Measurements from ENCODE around the gene CERS6.

The CERS6 gene

DNA sequence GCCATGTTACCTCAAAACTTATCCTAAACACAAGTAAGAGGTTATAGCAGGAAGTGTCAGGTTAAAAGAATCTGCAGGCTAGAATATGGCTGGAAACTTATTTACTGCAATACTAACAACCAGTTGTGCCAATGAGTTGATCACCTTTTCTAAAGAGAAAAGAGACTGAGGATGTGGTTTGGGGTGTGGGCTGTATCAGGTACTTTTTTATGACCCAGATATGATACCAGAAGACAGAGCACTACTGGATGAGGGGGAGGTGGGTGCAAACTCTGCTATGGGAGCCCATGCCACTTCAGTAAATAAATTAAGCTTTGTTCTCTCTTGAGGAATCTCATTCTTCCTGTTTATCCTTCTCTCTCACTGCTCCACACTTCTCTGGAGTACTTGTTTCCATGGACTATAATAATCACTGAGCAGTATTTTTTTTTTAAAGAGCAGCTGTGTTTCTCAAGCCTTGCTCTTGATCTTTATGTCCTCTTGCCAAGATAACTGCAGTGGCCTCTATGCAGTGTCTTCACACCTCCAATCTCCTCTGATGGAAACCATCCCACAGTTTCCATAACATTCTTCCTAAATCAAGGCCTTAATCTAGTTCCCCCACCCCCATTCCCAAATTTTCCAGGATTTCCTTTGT is 295.1 kb downstream of the CERS6 start:
- TF ChIP-seq TCF4 (CRISPR knock-in tag; IDR thresholded peaks at IDR 0.05; ENCODE audit: borderline replicate concordance): no peak
- ATAC-seq: no peak

DNA sequence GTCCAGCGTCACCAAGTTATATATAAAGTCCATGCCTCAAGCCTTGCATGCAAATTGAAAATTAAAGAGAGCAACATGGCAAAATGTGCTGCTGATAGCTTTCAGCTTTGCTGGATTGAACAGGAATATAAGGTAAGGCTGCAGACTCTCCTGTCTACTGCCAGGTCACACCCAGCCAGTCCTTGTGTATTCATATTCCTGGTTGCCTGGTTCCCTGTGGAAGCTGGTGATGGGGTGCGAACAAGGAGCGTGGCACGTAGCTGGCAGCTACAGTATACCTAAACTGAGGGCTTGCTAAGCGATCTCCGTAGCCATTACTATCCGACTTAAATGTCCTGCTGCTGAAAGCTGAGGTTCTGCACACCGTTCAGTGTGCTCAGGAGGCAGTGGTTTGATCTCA is 296.3 kb downstream of the CERS6 start:
- ATAC-seq: no peak
- TF ChIP-seq ARNTL (CRISPR knock-in tag; IDR thresholded peaks at IDR 0.05; ENCODE audit: borderline replicate concordance, low read depth) (no peak), SNAI2 (CRISPR knock-in tag; IDR thresholded peaks at IDR 0.05) (no peak), TCF4 (CRISPR knock-in tag; IDR thresholded peaks at IDR 0.05; ENCODE audit: borderline replicate concordance) (no peak), CSDC2 (CRISPR knock-in tag; IDR thresholded peaks at IDR 0.05) (no peak), ZNF70 (CRISPR knock-in tag; IDR thresholded peaks at IDR 0.05) (no peak), PPARA (CRISPR knock-in tag; IDR thresholded peaks at IDR 0.05; ENCODE audit: borderline replicate concordance) (no peak), ZNF8 (CRISPR knock-in tag; IDR thresholded peaks at IDR 0.05) (no peak), BACH2 (CRISPR knock-in tag; IDR thresholded peaks at IDR 0.05; ENCODE audit: borderline replicate concordance) (no peak), RARB (CRISPR knock-in tag; IDR thresholded peaks at IDR 0.05) (no peak), ISL1 (CRISPR knock-in tag; IDR thresholded peaks at IDR 0.05) (no peak), TOX (CRISPR knock-in tag; IDR thresholded peaks at IDR 0.05; ENCODE audit: borderline replicate concordance) (no peak), ZFP30 (CRISPR knock-in tag; IDR thresholded peaks at IDR 0.05) (no peak), ZC3H10 (CRISPR knock-in tag; IDR thresholded peaks at IDR 0.05) (no peak), GLIS3 (CRISPR knock-in tag; IDR thresholded peaks at IDR 0.05) (no peak)
- TF ChIP-seq, protein P1, sequence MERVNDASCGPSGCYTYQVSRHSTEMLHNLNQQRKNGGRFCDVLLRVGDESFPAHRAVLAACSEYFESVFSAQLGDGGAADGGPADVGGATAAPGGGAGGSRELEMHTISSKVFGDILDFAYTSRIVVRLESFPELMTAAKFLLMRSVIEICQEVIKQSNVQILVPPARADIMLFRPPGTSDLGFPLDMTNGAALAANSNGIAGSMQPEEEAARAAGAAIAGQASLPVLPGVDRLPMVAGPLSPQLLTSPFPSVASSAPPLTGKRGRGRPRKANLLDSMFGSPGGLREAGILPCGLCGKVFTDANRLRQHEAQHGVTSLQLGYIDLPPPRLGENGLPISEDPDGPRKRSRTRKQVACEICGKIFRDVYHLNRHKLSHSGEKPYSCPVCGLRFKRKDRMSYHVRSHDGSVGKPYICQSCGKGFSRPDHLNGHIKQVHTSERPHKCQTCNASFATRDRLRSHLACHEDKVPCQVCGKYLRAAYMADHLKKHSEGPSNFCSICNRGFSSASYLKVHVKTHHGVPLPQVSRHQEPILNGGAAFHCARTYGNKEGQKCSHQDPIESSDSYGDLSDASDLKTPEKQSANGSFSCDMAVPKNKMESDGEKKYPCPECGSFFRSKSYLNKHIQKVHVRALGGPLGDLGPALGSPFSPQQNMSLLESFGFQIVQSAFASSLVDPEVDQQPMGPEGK (CRISPR knock-in tag; IDR thresholded peaks at IDR 0.05; ENCODE audit: borderline replicate concordance): no peak
- TF ChIP-seq, protein P2, sequence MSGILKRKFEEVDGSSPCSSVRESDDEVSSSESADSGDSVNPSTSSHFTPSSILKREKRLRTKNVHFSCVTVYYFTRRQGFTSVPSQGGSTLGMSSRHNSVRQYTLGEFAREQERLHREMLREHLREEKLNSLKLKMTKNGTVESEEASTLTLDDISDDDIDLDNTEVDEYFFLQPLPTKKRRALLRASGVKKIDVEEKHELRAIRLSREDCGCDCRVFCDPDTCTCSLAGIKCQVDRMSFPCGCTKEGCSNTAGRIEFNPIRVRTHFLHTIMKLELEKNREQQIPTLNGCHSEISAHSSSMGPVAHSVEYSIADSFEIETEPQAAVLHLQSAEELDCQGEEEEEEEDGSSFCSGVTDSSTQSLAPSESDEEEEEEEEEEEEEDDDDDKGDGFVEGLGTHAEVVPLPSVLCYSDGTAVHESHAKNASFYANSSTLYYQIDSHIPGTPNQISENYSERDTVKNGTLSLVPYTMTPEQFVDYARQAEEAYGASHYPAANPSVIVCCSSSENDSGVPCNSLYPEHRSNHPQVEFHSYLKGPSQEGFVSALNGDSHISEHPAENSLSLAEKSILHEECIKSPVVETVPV (CRISPR knock-in tag; IDR thresholded peaks at IDR 0.05): no peak
- TF ChIP-seq, protein P3, sequence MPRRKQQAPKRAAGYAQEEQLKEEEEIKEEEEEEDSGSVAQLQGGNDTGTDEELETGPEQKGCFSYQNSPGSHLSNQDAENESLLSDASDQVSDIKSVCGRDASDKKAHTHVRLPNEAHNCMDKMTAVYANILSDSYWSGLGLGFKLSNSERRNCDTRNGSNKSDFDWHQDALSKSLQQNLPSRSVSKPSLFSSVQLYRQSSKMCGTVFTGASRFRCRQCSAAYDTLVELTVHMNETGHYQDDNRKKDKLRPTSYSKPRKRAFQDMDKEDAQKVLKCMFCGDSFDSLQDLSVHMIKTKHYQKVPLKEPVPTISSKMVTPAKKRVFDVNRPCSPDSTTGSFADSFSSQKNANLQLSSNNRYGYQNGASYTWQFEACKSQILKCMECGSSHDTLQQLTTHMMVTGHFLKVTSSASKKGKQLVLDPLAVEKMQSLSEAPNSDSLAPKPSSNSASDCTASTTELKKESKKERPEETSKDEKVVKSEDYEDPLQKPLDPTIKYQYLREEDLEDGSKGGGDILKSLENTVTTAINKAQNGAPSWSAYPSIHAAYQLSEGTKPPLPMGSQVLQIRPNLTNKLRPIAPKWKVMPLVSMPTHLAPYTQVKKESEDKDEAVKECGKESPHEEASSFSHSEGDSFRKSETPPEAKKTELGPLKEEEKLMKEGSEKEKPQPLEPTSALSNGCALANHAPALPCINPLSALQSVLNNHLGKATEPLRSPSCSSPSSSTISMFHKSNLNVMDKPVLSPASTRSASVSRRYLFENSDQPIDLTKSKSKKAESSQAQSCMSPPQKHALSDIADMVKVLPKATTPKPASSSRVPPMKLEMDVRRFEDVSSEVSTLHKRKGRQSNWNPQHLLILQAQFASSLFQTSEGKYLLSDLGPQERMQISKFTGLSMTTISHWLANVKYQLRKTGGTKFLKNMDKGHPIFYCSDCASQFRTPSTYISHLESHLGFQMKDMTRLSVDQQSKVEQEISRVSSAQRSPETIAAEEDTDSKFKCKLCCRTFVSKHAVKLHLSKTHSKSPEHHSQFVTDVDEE (CRISPR knock-in tag; IDR thresholded peaks at IDR 0.05): no peak
- TF ChIP-seq, protein P4, sequence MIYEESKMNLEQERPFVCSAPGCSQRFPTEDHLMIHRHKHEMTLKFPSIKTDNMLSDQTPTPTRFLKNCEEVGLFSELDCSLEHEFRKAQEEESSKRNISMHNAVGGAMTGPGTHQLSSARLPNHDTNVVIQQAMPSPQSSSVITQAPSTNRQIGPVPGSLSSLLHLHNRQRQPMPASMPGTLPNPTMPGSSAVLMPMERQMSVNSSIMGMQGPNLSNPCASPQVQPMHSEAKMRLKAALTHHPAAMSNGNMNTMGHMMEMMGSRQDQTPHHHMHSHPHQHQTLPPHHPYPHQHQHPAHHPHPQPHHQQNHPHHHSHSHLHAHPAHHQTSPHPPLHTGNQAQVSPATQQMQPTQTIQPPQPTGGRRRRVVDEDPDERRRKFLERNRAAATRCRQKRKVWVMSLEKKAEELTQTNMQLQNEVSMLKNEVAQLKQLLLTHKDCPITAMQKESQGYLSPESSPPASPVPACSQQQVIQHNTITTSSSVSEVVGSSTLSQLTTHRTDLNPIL (CRISPR knock-in tag; IDR thresholded peaks at IDR 0.05; ENCODE audit: low read depth): no peak

DNA sequence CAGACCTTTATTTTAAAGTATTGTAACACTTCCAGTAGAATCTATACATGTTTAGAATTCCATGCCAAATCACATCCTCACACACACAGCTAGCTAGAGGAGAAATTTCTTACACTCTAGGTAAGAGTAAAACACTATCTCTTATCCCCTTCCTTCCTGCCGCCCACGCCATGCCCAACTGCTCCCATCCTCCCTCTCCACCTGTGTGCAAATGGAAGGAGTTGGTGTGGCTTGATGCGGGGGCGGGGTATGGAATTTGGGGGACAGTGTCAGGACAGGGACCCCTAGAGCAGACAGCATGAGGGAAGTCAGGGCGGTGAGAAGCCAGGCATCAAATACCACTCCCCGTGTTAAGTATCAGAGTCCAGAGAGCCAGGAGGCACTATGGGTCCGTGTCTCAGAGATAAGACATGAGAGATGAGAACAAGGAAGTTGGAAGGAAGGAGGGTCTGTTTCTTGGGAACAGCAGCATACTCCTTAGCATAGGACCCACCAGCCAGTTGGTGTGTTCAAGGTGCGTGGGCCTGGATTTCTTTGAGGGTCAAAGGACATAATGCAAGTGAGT is 297.8 kb downstream of the CERS6 start:
- no peak for TF ChIP-seq TCF4 (CRISPR knock-in tag; IDR thresholded peaks at IDR 0.05; ENCODE audit: borderline replicate concordance)
- no peak for TF ChIP-seq ESRRG (CRISPR knock-in tag; IDR thresholded peaks at IDR 0.05)
- ATAC-seq: no peak

DNA sequence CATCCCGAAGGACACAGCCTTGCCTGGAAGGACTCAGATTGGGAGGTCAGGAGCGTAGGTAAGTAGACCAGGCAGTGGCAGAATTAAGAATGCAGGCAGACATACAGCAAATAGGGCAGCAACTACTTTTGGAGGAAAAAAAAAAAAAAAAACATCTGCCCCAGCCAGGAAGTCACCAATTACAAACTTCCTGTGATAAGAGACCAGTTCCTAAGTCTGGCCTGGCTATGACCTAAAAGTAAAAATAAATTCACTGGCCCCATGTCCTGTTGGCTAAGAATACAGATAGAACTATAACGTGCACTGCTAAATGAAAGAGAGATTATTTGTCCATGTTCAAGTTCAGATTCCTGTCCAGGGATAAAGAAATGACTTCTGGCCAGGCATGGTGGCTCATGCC is 301.2 kb downstream of the CERS6 start:
- TF ChIP-seq, protein P5, sequence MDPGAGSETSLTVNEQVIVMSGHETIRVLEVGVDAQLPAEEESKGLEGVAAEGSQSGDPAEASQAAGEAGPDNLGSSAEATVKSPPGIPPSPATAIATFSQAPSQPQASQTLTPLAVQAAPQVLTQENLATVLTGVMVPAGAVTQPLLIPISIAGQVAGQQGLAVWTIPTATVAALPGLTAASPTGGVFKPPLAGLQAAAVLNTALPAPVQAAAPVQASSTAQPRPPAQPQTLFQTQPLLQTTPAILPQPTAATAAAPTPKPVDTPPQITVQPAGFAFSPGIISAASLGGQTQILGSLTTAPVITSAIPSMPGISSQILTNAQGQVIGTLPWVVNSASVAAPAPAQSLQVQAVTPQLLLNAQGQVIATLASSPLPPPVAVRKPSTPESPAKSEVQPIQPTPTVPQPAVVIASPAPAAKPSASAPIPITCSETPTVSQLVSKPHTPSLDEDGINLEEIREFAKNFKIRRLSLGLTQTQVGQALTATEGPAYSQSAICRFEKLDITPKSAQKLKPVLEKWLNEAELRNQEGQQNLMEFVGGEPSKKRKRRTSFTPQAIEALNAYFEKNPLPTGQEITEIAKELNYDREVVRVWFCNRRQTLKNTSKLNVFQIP (CRISPR knock-in tag; IDR thresholded peaks at IDR 0.05; ENCODE audit: borderline replicate concordance, low read depth): no peak
- TF ChIP-seq TOX (CRISPR knock-in tag; IDR thresholded peaks at IDR 0.05; ENCODE audit: borderline replicate concordance) (no peak), ZC3H10 (CRISPR knock-in tag; IDR thresholded peaks at IDR 0.05) (no peak), TCF4 (CRISPR knock-in tag; IDR thresholded peaks at IDR 0.05; ENCODE audit: borderline replicate concordance) (no peak), ZFP30 (CRISPR knock-in tag; IDR thresholded peaks at IDR 0.05) (no peak), ZNF70 (CRISPR knock-in tag; IDR thresholded peaks at IDR 0.05) (no peak), SNAI2 (CRISPR knock-in tag; IDR thresholded peaks at IDR 0.05) (no peak)
- no peak for ATAC-seq
